ENCODE measurements around the gene IL31RA. TPM values are rescaled to one million over a fixed set of nuclear protein-coding genes. Genes with fewer than 3 reads are reported as not detected.

Gene IL31RA
- total RNA-seq, 1 donor from 2014 or later: not detected

GRCh38 chr5:55880453-55880852 lies 29.3 kb downstream of the IL31RA start:
- H3K36me3 Mint-ChIP-seq (ENCODE audit: low read depth): no peaks in the 10 kb centered on the region
- H3K4me1 Mint-ChIP-seq: no peaks in the 10 kb centered on the region
- no peak overlapping the region for H3K4me3 Mint-ChIP-seq
- H3K27ac Mint-ChIP-seq (ENCODE audit: unreplicated experiment): no peak overlapping the region
- no peak for TF ChIP-seq CTCF (conservative IDR thresholded peaks at IDR 0.05)
- H3K9me3 Mint-ChIP-seq: peaks cover 9% of the 10 kb centered on the region
- no peak for DNase-seq (ENCODE audit: low read depth, low spot score)
- H3K27me3 Mint-ChIP-seq (ENCODE audit: low read depth): no peaks in the 10 kb centered on the region

- no peaks in the 10 kb centered on the region for H3K9me3 Mint-ChIP-seq
- H3K36me3 Mint-ChIP-seq (ENCODE audit: low read depth): no peaks in the 10 kb centered on the region
- no peak for TF ChIP-seq CTCF (conservative IDR thresholded peaks at IDR 0.05)
- no peaks in the 10 kb centered on the region for H3K27me3 Mint-ChIP-seq (ENCODE audit: low read depth)
- H3K27ac Mint-ChIP-seq (ENCODE audit: unreplicated experiment): no peak overlapping the region
- no peak overlapping the region for H3K4me3 Mint-ChIP-seq
- DNase-seq (ENCODE audit: low read depth, low spot score): no peak
- no peaks in the 10 kb centered on the region for H3K4me1 Mint-ChIP-seq
These were observed 34.2 kb downstream of the IL31RA start for GRCh38 chr5:55885359-55885758.

- peaks cover 6% of the 10 kb centered on the region for H3K9me3 Mint-ChIP-seq
- H3K27me3 Mint-ChIP-seq (ENCODE audit: low read depth): no peaks in the 10 kb centered on the region
- no peaks in the 10 kb centered on the region for H3K36me3 Mint-ChIP-seq (ENCODE audit: low read depth)
- H3K4me3 Mint-ChIP-seq: no peak overlapping the region
- DNase-seq (ENCODE audit: low read depth, low spot score): no peak
- H3K4me1 Mint-ChIP-seq: no peaks in the 10 kb centered on the region
- no peak for TF ChIP-seq CTCF (conservative IDR thresholded peaks at IDR 0.05)
- H3K27ac Mint-ChIP-seq (ENCODE audit: unreplicated experiment): no peak overlapping the region
These were observed 37.0 kb downstream of the IL31RA start for GRCh38 chr5:55888205-55888604.

GRCh38 chr5:55892479-55892878 lies 41.3 kb downstream of the IL31RA start:
- Mint-ChIP-seq H3K36me3 (ENCODE audit: low read depth) (no peaks in the 10 kb centered on the region), H3K9me3 (peaks cover 6% of the 10 kb centered on the region), H3K4me3 (no peak overlapping the region), H3K27me3 (ENCODE audit: low read depth) (no peaks in the 10 kb centered on the region), H3K27ac (ENCODE audit: unreplicated experiment) (no peak overlapping the region), H3K4me1 (no peaks in the 10 kb centered on the region)
- no peak for DNase-seq (ENCODE audit: low read depth, low spot score)
- no peak for TF ChIP-seq CTCF (conservative IDR thresholded peaks at IDR 0.05)

GRCh38 chr5:55894135-55894534 lies 43.0 kb downstream of the IL31RA start:
- TF ChIP-seq CTCF (conservative IDR thresholded peaks at IDR 0.05): no peak
- H3K36me3 Mint-ChIP-seq (ENCODE audit: low read depth): no peaks in the 10 kb centered on the region
- DNase-seq (ENCODE audit: low read depth, low spot score): no peak
- no peaks in the 10 kb centered on the region for H3K4me1 Mint-ChIP-seq
- no peaks in the 10 kb centered on the region for H3K27me3 Mint-ChIP-seq (ENCODE audit: low read depth)
- H3K9me3 Mint-ChIP-seq: peaks cover 6% of the 10 kb centered on the region
- no peak overlapping the region for H3K4me3 Mint-ChIP-seq
- no peak overlapping the region for H3K27ac Mint-ChIP-seq (ENCODE audit: unreplicated experiment)

- H3K4me1 Mint-ChIP-seq: no peaks in the 10 kb centered on the region
- TF ChIP-seq CTCF (conservative IDR thresholded peaks at IDR 0.05): no peak
- no peaks in the 10 kb centered on the region for H3K36me3 Mint-ChIP-seq (ENCODE audit: low read depth)
- no peak overlapping the region for H3K27ac Mint-ChIP-seq (ENCODE audit: unreplicated experiment)
- DNase-seq (ENCODE audit: low read depth, low spot score): no peak
- H3K4me3 Mint-ChIP-seq: no peak overlapping the region
- peaks cover 6% of the 10 kb centered on the region for H3K9me3 Mint-ChIP-seq
- H3K27me3 Mint-ChIP-seq (ENCODE audit: low read depth): no peaks in the 10 kb centered on the region
These were observed 44.2 kb downstream of the IL31RA start for GRCh38 chr5:55895346-55895745.

Data from neural crest cell (in vitro differentiated cells).